ENCODE results near the gene RHBDD1. TPM values are rescaled to one million over a fixed set of nuclear protein-coding genes. Genes with fewer than 3 reads are reported as not detected.
"Not testable (repeated sequence)": the region's sequence is repeated elsewhere in the genome, so short reads cannot be mapped to it uniquely, and the experiment has no call there.

Gene RHBDD1
- total and polyA plus RNA-seq, 2 donors: 11.5 to 62.0 TPM

DNA sequence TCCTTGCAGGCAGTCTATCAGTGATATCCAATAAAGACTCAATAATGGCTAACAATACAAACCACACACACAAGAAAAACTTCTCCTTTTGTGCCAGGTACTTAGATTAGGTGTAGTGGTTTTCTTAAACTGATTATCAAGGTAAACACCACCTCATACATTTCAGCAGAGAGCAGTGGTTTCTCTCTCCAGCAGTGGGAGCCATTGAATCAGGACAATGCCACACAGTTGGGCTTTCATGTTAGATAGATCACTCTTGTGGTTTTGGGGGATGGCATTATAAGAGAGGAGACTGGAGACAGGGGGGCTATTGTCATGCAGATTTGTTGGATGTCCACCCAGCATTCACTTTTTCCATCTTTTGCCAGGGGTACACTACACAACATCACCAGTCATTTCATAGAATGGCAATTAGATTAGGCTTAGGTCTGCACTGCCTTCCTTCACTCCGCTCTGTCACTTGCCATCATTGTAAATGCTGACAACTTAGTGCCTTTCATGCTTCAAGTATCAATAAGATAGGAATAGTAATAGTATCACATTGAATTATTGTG, 22.6 kb upstream of the RHBDD1 start:
- DNase-seq (ENCODE audit: low read depth in 6 of 9, low spot score in 9 of 9): peak in 3 of 9 donors; percentile 62 to 84 (median 70)
- WGBS: 99% methylated on average over 1 of the region's 1 CpG

DNA sequence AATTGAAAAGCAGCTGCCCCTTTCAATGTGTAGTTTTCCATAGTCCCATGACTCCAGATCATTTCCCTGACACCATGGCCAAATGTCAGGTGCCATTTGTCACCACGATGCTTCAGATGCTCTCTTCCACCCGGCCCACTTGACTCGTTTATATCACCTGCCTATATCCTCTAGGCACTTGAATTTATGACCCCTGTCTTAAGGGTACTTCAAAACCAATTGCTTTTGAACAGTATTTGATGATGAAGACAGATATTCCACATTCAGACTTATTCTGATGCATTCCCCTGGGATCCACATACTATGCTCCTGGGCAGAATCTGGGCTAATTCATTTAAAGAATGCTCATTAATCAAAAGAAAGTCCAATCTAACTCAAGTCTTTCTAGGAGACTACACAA, 16.9 kb upstream of the RHBDD1 start:
- peaks cover 9 to 10% of the 10 kb centered on the region in 2 donors for H3K4me1 ChIP-seq (ENCODE audit: control insufficient read depth in 2 of 2, insufficient read depth in 2 of 2, low read length in 2 of 2)
- no peak overlapping the region for H3K27ac ChIP-seq (ENCODE audit: low read depth in 1 of 2, low read length in 1 of 2)
- no peak for DNase-seq (ENCODE audit: low read depth in 6 of 9, low spot score in 9 of 9)
- no peaks in the 10 kb centered on the region for H3K36me3 ChIP-seq (ENCODE audit: control insufficient read depth in 2 of 2, insufficient read depth in 2 of 2, low read length in 1 of 2)
- 71% methylated on average over 3 of the region's 3 CpGs for WGBS
- no peaks in the 10 kb centered on the region for H3K27me3 ChIP-seq (ENCODE audit: control insufficient read depth in 2 of 2, insufficient read depth in 1 of 2, low read length in 1 of 2)
- no peaks in the 10 kb centered on the region for H3K9me3 ChIP-seq (ENCODE audit: control insufficient read depth in 2 of 2, insufficient read depth in 1 of 2, low read length in 1 of 2)
- H3K4me3 ChIP-seq (ENCODE audit: low read length in 2 of 2): no peak overlapping the region

More for the DNA sequence above, 22.6 kb upstream of the RHBDD1 start:
- Histone ChIP-seq H3K36me3 (ENCODE audit: control insufficient read depth in 2 of 2, insufficient read depth in 2 of 2, low read length in 1 of 2) (no peaks in the 10 kb centered on the region), H3K27me3 (ENCODE audit: control insufficient read depth in 2 of 2, insufficient read depth in 1 of 2, low read length in 1 of 2) (no peaks in the 10 kb centered on the region), H3K9me3 (ENCODE audit: control insufficient read depth in 2 of 2, insufficient read depth in 1 of 2, low read length in 1 of 2) (no peaks in the 10 kb centered on the region), H3K27ac (ENCODE audit: low read depth in 1 of 2, low read length in 1 of 2) (no peak overlapping the region), H3K4me1 (ENCODE audit: control insufficient read depth in 2 of 2, insufficient read depth in 2 of 2, low read length in 2 of 2) (peaks cover 13 to 18% of the 10 kb centered on the region in 2 donors), H3K4me3 (ENCODE audit: low read length in 2 of 2) (no peak overlapping the region)

DNA sequence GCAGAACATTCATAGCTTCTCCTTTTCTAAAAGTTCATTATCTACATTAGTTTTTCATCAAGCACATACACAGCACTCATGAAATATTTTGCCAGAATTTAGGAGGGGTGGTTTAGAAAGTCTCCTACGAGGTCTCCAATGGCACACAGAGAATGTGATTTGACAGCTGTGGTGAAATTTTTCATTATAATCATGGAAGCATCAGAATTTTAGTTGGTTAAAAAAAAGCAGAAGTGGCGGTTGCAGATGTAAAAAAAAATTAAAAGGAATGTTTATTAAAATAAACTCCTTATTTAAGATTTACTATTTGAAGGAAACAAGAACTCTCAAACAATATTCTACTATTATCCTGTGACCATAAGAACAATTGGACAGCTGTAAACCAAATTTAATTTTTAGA, 10.8 kb upstream of the RHBDD1 start:
- H3K9me3 ChIP-seq (ENCODE audit: control insufficient read depth in 2 of 2, insufficient read depth in 1 of 2, low read length in 1 of 2): no peaks in the 10 kb centered on the region
- H3K36me3 ChIP-seq (ENCODE audit: control insufficient read depth in 2 of 2, insufficient read depth in 2 of 2, low read length in 1 of 2): no peaks in the 10 kb centered on the region
- no peaks in the 10 kb centered on the region for H3K4me1 ChIP-seq (ENCODE audit: control insufficient read depth in 2 of 2, insufficient read depth in 2 of 2, low read length in 2 of 2)
- H3K27me3 ChIP-seq (ENCODE audit: control insufficient read depth in 2 of 2, insufficient read depth in 1 of 2, low read length in 1 of 2): no peaks in the 10 kb centered on the region
- WGBS: 55% methylated on average over 2 of the region's 2 CpGs
- no peak overlapping the region for H3K27ac ChIP-seq (ENCODE audit: low read depth in 1 of 2, low read length in 1 of 2)
- H3K4me3 ChIP-seq (ENCODE audit: low read length in 2 of 2): no peak overlapping the region
- no peak for DNase-seq (ENCODE audit: low read depth in 6 of 9, low spot score in 9 of 9)

DNA sequence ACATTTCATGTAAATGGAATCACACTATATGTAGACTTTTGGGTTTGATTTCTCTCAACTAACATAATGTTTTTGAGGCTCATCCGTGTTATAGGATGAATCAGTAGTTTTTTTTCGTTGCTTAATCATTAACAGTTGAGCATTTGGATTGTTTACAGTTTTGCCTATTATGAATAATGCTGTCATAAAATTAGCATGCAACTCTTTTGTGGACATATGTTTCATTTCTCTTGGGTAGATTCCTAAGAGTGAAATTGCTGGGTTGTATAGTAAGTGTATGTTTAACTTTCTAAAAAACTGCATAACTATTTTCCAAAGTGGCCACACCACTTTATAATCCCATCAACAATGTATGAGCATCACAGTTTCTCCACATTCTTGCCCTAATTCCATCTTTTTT, 7.7 kb upstream of the RHBDD1 start:
- DNase-seq (ENCODE audit: low read depth in 6 of 9, low spot score in 9 of 9): no peak
- Histone ChIP-seq H3K9me3 (ENCODE audit: control insufficient read depth in 2 of 2, insufficient read depth in 1 of 2, low read length in 1 of 2) (no peaks in the 10 kb centered on the region), H3K27me3 (ENCODE audit: control insufficient read depth in 2 of 2, insufficient read depth in 1 of 2, low read length in 1 of 2) (no peaks in the 10 kb centered on the region), H3K36me3 (ENCODE audit: control insufficient read depth in 2 of 2, insufficient read depth in 2 of 2, low read length in 1 of 2) (peaks cover 0 to 11% of the 10 kb centered on the region in 2 donors), H3K27ac (ENCODE audit: low read depth in 1 of 2, low read length in 1 of 2) (no peak overlapping the region), H3K4me3 (ENCODE audit: low read length in 2 of 2) (no peak overlapping the region), H3K4me1 (ENCODE audit: control insufficient read depth in 2 of 2, insufficient read depth in 2 of 2, low read length in 2 of 2) (peaks cover 3 to 10% of the 10 kb centered on the region in 2 donors)
- 93% methylated on average over 2 of the region's 2 CpGs for WGBS

DNA sequence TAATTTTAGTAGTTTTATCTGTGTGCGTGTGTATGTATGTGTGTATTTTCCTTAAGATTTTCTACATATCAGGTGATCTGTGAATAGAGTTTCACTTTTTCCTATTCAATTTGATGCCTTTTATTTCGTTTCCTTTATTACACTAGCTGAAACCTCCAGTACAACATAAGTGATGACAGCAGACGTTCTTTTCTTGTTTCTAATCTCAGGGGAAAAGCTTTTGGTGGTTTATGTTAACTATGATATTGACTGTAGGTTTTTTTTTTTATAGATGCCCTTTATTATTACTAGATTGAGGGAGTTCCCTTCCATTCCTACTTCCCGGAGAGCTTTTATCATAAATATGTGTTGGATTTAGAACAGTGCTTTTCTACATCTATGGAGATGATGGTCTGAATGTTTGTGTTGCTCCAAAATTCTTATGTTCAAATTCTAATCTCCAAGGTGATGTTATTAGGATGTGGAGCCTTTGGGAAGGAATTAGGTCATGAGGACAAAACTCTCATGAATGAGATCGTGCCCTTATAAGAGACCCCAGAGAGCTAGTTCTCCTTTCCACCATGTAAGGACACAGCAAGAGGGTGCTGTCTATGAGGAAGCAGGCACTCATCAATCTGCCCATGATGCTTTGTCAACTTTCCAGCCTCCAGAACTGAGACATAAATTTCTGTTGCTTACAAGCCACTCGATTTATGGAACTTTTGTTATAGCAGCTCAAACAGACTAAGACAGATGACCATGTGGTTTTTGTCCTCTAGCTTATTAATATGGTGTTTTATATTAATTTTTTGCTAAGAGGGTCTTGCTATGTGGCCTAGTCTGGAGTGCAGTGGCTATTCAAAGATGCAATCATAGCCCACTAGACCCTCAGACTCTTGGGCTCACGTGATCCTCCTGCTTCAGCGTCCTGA, 5.9 kb upstream of the RHBDD1 start:
- Histone ChIP-seq H3K36me3 (ENCODE audit: control insufficient read depth in 2 of 2, insufficient read depth in 2 of 2, low read length in 1 of 2) (peaks cover 0 to 11% of the 10 kb centered on the region in 2 donors), H3K4me3 (ENCODE audit: low read length in 2 of 2) (no peak overlapping the region), H3K9me3 (ENCODE audit: control insufficient read depth in 2 of 2, insufficient read depth in 1 of 2, low read length in 1 of 2) (no peaks in the 10 kb centered on the region), H3K27me3 (ENCODE audit: control insufficient read depth in 2 of 2, insufficient read depth in 1 of 2, low read length in 1 of 2) (no peaks in the 10 kb centered on the region), H3K4me1 (ENCODE audit: control insufficient read depth in 2 of 2, insufficient read depth in 2 of 2, low read length in 2 of 2) (peaks cover 3 to 10% of the 10 kb centered on the region in 2 donors), H3K27ac (ENCODE audit: low read depth in 1 of 2, low read length in 1 of 2) (no peak overlapping the region)
- WGBS: 94% methylated on average over 8 of the region's 8 CpGs
- DNase-seq (ENCODE audit: low read depth in 6 of 9, low spot score in 9 of 9): no peak

DNA sequence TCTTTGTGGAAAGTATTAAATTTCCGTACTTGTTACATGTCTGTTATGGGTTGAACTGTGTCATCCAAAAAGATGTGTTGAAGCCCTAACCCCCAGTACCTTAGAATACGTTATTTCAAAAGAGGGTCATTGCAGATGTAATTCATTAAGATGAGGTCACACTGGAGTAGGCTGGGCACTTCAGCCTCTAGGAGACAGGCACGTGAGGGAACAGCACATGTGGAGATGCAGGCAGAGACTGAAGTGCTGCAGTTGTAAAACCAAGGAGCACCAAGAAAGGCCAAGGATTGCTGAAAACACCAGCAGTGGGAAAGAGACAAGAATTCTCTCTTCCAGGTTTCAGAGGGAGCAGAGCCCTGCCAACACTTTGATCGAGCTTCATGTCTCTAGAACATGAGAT, 4.6 kb upstream of the RHBDD1 start:
- Histone ChIP-seq H3K36me3 (ENCODE audit: control insufficient read depth in 2 of 2, insufficient read depth in 2 of 2, low read length in 1 of 2) (peaks cover 0 to 11% of the 10 kb centered on the region in 2 donors), H3K9me3 (ENCODE audit: control insufficient read depth in 2 of 2, insufficient read depth in 1 of 2, low read length in 1 of 2) (no peaks in the 10 kb centered on the region), H3K4me3 (ENCODE audit: low read length in 2 of 2) (no peak overlapping the region), H3K4me1 (ENCODE audit: control insufficient read depth in 2 of 2, insufficient read depth in 2 of 2, low read length in 2 of 2) (peaks cover 3 to 10% of the 10 kb centered on the region in 2 donors), H3K27me3 (ENCODE audit: control insufficient read depth in 2 of 2, insufficient read depth in 1 of 2, low read length in 1 of 2) (no peaks in the 10 kb centered on the region), H3K27ac (ENCODE audit: low read depth in 1 of 2, low read length in 1 of 2) (peak overlapping the region in 1 of 2 donors; percentile 7)
- DNase-seq (ENCODE audit: low read depth in 6 of 9, low spot score in 9 of 9): no peak
- WGBS: 98% methylated on average over 4 of the region's 4 CpGs

DNA sequence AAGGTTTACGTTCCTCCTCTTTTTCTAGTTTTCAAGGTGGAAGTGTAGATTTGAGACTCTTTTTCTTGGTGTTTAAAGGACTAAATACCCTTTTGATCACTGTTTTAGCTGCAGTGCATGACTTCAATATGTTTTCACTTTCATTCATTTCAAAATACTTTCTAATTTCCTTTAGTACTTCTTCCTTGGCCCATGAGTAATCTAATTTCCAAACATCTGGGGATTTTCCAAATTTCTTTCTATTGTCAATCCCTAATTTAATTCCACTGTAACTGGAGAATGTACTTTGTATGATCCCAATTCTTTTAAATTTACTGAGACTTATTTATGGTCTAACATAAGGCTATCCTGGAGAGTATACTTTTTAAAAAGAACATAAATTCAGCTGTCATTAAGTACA, 3.8 kb upstream of the RHBDD1 start:
- Histone ChIP-seq H3K27ac (ENCODE audit: low read depth in 1 of 2, low read length in 1 of 2) (peak overlapping the region in 1 of 2 donors; percentile 99), H3K36me3 (ENCODE audit: control insufficient read depth in 2 of 2, insufficient read depth in 2 of 2, low read length in 1 of 2) (peaks cover 0 to 11% of the 10 kb centered on the region in 2 donors), H3K4me3 (ENCODE audit: low read length in 2 of 2) (peak overlapping the region; percentile 72 to 84), H3K27me3 (ENCODE audit: control insufficient read depth in 2 of 2, insufficient read depth in 1 of 2, low read length in 1 of 2) (no peaks in the 10 kb centered on the region), H3K9me3 (ENCODE audit: control insufficient read depth in 2 of 2, insufficient read depth in 1 of 2, low read length in 1 of 2) (no peaks in the 10 kb centered on the region), H3K4me1 (ENCODE audit: control insufficient read depth in 2 of 2, insufficient read depth in 2 of 2, low read length in 2 of 2) (peaks cover 3 to 14% of the 10 kb centered on the region in 2 donors)
- DNase-seq (ENCODE audit: low read depth in 6 of 9, low spot score in 9 of 9): no peak
- 95% methylated on average over 1 of the region's 1 CpG for WGBS

DNA sequence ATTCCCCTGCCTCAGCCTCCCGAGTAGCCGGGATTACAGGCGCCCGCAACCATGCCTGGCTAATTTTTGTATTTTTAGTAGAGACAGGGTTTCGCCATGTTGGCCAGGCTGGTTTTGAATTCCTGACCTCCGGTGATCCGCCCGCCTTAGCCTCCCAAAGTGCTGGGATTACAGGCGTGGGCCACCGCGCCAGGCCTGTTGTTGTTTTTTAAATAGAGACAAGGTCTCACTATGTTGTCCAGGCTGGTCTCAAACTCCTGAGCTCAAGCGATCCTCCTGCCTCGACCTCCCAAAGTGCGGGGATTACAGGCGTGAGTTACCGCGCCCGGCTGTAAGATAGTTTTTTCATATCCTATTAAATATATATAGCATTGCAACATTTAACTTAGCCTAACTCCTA, 974 bp upstream of the RHBDD1 start:
- Histone ChIP-seq H3K4me1 (ENCODE audit: control insufficient read depth in 2 of 2, insufficient read depth in 2 of 2, low read length in 2 of 2) (peaks cover 26 to 35% of the 10 kb centered on the region in 2 donors), H3K4me3 (ENCODE audit: low read length in 2 of 2) (peak overlapping the region; percentile 72 to 84), H3K36me3 (ENCODE audit: control insufficient read depth in 2 of 2, insufficient read depth in 2 of 2, low read length in 1 of 2) (peaks cover 0 to 11% of the 10 kb centered on the region in 2 donors), H3K27ac (ENCODE audit: low read depth in 1 of 2, low read length in 1 of 2) (peak overlapping the region; percentile 46 to 99)
- 89% methylated on average over 18 of the region's 18 CpGs for WGBS
- not testable (repeated sequence) for H3K27me3 ChIP-seq (ENCODE audit: control insufficient read depth in 2 of 2, insufficient read depth in 1 of 2, low read length in 1 of 2); DNase-seq (ENCODE audit: low read depth in 6 of 9, low spot score in 9 of 9); H3K9me3 ChIP-seq (ENCODE audit: control insufficient read depth in 2 of 2, insufficient read depth in 1 of 2, low read length in 1 of 2)

DNA sequence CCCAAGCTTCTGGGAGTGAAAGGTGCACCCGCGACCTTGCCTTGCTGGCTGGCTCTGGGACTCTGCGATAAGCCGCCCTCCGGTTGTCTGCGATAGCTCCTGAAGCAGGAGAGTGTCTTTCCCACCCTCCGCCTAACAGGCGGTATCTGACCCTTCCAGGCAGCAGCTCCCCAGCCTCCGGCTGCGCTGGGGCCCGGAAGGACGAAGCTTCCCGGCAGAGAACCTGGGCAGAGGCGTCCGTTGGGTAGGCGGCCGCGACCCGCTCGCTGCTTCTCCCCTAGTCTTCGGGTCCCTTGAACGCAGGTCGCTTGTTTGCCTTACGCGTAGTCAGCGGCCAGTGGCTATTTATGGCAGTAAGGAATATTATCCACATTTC, 446 bp upstream of the RHBDD1 start:
- DNase-seq (ENCODE audit: low read depth in 6 of 9, low spot score in 9 of 9): peak in 1 of 9 donors; percentile 39
- WGBS: 9% methylated on average over 26 of the region's 26 CpGs
- peak overlapping the region; percentile 99 to 100 for H3K27ac ChIP-seq (ENCODE audit: low read depth in 1 of 2, low read length in 1 of 2)
- peaks cover 0 to 11% of the 10 kb centered on the region in 2 donors for H3K36me3 ChIP-seq (ENCODE audit: control insufficient read depth in 2 of 2, insufficient read depth in 2 of 2, low read length in 1 of 2)
- peaks cover 31 to 38% of the 10 kb centered on the region in 2 donors for H3K4me1 ChIP-seq (ENCODE audit: control insufficient read depth in 2 of 2, insufficient read depth in 2 of 2, low read length in 2 of 2)
- H3K9me3 ChIP-seq (ENCODE audit: control insufficient read depth in 2 of 2, insufficient read depth in 1 of 2, low read length in 1 of 2): no peaks in the 10 kb centered on the region
- no peaks in the 10 kb centered on the region for H3K27me3 ChIP-seq (ENCODE audit: control insufficient read depth in 2 of 2, insufficient read depth in 1 of 2, low read length in 1 of 2)
- H3K4me3 ChIP-seq (ENCODE audit: low read length in 2 of 2): peak overlapping the region; percentile 72 to 84

All from thymus (tissue), 11 donors.